Dermis microvascular lymphatic vessel endothelial cell (primary cell): ENCODE results near the gene DYNC2H1. TPM values are rescaled to one million over a fixed set of nuclear protein-coding genes. Genes with fewer than 3 reads are reported as not detected.
"Not testable (repeated sequence)": the region's sequence is repeated elsewhere in the genome, so short reads cannot be mapped to it uniquely, and the experiment has no call there.

Experiments
- DNase-seq, 2 donors: peaks; one replicate each; pipeline versions ENCODE4 v3.0.0 to v3.0.0-alpha.2; 2010; ENCODE audit warnings: low read depth in 2 of 2
- total RNA-seq: library from RNA; depleted of rRNA; stranded (reverse); fragments of >200 nt; gene quantifications from 2 replicates; pipeline ENCODE4 v1.2.1, GENCODE V29; 2014

The DYNC2H1 gene
- total RNA-seq, 1 donor from 2014 or later = 3.3 TPM

DNA sequence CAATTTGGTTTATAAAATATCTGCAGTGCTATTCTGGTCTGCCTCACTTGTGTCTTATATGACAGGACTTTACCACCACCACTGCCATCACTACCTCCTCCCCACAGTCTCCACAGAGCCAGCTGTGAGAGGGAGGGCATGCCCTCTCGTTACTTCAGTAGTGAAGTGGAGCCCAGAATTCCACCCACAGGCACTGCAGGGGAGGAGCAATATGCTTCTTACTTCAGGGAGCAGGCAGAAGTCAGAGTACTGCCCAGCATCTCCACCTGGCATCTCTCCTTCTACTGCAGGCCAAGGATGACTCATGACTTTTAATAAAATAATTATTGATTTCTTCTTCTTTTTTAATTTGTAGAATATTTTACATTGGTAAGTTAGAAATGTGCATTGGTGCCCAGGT lies 255.5 kb downstream of the DYNC2H1 start:
- no peak for DNase-seq

DNA sequence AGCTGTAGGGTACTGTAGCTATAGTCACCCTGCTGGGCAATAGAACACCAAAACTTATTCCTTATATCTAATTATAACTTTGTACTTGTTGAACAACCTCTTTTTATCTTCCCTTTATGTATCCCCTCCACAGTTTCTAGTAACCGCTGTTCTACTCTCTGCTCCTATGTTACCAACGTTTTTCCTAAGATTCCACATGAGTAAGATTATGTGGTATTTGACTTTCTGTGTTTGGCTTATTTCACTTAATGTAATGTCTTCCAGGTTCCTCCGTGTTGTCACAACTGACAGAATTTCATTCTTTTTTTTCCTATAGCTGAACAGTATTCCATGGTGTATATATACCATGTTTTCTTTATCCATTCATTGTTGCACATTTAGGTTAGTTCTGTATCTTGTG lies 258.4 kb downstream of the DYNC2H1 start:
- DNase-seq = no peak

DNA sequence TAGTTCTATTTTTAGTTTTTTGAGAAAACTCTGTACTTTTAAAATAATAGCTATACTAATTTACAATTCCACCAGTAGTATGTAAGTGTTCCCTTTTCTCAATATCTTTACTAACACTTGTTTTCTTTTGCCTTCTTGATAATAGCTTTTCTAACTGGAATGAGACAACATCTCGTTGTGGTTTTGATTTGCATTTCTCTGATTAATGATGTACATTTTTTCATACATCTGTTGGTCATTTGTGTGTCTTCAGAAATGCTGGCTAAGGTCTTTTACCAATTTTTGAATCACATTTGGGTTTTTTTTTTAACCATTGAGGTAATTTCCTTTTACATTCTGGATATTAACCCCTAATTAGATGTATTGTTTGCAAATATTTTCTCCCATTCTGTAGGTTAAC lies 258.9 kb downstream of the DYNC2H1 start:
- no peak for DNase-seq

DNA sequence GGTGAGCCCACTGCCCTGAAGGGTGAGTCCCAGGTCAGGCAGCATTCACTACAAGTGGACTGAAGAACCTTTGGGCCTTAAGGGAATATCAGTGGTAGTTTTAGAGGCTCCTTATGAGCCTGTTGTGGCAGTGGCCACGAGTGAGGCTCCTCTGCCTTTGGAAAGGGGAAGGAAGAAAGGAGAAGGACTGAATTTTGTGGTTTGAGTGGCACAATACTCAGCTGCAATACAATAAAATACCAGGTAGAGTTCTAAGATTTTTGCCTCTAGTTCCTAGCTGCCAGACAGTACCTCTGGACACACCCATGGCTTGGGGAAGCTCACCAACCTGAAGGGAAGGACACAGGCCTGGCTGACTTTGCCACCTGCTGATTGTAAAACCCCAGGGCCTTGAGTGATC lies 260.9 kb downstream of the DYNC2H1 start:
- DNase-seq = no peak

DNA sequence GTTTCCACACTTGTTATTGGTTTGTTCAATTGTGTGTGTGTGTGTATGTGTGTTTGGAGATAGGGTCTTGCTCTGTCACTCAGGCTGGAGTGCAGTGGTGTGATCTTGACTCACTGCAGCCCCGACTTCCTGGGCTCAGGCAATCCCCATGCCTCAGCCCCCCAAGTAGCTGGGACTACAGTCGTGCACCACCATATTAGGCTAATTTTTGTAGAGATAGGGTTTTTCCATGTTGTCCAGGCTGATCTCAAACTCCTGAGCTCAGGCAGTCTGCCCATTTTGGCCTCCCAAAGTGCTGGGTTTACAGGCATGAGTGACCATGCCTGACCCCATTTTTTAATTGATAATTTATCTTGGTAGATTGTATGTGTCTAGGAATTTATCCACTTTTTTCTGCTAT lies 263.7 kb downstream of the DYNC2H1 start:
- DNase-seq = no peak

DNA sequence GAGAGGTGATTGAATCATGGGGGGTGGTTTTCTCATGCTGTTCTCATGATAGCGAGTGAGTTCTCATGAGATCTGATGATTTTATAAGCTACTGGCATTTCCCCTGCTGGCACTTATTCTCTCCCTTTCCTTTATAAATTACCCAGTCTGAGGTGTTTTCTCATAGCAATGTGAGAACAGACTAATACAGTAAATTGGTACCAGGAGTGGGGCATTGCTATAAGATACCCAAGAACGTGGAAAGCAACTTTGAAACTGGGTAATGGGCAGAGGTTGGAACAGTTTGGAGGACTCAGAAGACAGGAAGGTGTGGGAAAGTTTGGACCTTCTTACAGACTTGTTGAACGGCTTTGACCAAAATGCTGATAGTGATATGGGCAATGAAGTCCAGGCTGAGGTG lies 265.0 kb downstream of the DYNC2H1 start:
- DNase-seq = not testable (repeated sequence)

DNA sequence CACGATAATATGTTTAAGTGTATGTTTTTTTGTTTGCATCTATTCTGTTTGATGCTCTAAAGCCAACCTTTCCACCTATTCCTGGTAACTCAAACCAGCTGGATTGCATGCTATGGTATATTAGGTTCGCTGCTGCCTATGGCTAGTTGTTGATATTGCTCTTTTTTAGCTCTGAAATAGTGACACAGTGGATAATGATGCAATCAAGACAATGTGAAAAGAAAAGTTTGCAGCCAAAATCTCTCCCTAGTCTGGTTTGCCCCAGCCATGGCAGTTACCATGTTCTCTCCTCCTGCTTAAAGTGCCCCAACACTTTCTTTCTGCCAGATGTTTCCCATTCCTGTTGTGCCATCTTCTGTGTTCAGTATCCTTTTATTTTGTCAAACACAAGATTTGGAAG lies 269.7 kb downstream of the DYNC2H1 start:
- DNase-seq = no peak

DNA sequence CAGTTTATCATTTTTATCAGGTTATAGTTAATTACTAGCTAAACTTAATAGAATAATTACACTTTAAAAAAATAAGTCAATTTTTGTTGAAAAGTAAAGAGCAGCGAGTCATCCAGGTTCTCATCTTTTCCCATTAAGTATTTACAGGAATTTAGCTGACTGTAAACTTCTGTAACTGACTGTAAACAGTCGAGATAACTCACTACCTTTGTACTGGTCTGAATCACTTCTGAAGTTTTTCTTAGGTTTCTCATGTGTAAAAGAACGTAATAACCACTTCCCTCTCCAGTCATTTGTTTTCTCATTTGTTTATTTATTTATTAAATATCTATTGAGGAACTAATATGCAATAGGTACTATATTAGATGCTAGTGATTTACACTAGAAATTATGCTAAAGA lies 270.8 kb downstream of the DYNC2H1 start:
- DNase-seq = no peak

DNA sequence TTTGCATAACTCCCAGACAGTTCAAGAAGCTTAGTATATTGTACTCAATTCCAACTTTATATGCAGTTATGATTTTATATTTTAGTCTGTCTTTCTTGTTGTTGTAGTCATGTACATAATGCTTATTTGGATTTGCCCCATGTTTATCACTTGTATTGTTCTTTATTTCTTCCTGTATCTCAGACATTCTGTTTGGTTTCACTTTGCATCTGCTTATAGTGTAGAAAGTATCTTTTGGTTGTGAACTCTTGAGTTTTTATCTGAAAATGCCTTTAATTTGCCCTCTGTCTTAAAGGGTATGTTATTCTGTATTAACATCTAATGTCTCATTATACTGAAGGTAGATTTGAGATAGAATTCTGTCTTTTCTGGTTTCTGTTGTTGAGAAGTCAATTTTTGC lies 275.4 kb downstream of the DYNC2H1 start:
- DNase-seq = peak in 1 of 2 donors; percentile 0

DNA sequence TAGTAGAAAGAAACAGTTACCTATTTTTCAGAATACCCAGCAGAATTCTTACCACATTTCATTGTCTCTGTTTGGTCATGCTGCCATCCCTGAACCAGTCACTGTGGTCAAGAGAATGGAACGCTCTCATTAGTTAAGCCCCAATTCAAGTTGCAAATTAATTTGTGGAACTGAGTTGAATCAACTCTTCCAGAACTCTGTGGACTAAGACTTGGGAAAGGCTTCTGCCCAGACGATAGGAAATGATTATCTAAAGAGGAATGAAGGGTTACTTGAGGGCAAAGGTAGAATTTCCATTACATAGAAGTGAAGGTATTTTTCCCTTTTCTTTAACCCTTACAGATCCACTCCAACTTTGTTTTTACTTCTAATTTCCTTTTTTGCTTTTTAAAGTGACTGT lies 286.4 kb downstream of the DYNC2H1 start:
- peak in 1 of 2 donors; percentile 40 for DNase-seq

DNA sequence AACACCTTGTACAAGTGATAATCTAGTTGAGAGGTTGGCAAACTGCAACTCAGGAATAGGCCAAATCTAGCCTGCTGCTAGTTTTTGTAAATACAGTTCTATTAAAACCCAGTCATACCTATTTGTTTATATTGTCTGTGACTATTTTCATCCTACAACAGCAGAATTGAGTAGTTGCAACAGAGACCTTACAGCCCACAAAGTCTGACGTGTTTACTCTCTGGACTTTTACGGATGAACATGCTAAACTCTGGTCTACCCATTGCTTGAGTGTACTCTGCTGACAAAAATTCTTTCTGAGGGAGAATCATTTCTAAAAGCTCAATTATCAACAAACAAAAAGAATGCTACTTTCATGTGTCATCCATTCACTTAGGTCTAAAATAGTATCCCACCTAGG lies 287.0 kb downstream of the DYNC2H1 start:
- DNase-seq = no peak

DNA sequence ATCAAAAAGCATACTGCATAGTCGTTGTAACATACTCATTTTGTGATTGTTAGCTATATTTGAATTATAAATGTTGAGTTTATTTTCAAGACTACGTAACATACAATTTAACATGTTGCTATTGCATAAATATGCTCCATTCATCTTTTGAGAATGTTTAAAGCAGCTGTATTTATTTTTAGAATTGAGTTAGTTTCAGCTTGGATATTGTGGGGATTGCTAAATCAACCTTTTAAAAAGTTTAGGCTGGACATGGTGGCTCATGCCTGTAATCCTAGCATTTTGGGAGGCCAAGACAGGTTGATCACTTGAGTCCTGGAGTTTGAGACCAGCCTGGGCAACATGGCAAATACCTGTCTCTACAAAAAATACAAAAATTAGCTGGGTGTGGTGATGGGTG lies 288.1 kb downstream of the DYNC2H1 start:
- no peak for DNase-seq

DNA sequence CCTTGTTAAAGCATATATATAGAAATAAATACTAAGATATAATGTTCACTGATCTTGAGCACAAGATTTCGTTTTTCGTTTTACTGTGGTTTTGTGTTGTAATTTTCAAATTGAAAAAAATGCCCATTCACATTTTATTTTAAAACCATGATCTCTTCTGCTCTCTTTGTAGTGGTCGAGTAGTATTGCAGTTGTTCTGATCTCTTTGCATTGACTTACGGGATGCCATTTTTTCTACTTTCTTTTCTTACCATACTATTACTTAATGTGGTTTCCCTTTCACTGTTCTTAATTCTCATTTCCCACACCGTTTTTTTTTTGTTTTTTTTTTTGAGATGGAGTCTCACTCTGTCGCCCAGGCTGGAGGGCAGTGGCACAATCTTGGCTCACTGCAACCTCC lies 289.6 kb downstream of the DYNC2H1 start:
- no peak for DNase-seq

DNA sequence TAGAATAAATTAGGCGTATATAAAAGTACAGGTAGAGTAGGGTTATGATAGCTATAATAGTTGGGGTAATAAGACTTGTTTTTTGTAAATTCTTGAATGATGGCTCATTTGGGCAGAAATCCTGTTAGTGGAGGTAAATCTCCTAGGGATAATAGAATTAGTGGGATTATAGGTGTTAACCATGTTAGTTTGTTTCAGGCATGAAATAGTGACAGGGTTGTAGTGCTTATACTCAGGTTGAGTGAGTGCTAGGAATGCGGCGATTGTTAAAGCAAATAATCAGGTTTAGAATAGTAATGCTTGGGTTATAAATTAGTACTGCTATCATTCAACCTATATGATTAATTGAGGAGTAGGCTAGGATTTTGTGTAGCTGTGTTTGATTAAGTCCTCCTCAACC lies 297.1 kb downstream of the DYNC2H1 start:
- no peak for DNase-seq

DNA sequence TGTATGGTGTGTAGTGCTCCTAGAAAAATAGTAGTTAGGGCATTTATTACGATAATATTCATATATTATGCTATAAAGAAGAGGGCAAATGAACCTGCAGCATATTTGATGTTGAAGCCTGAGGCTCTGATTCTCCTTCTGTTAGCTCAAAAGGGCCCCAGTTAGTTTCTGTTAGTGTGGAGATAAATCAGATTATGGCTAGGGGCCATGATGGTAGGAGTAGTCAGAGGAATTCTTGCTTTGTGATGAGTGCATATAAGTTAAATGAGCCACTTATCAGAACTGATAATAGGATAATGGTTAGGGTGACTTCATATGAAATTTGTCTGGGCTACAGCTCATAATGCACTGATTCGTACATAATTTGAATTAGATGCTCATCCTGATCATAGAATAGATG lies 298.4 kb downstream of the DYNC2H1 start:
- DNase-seq = no peak

DNA sequence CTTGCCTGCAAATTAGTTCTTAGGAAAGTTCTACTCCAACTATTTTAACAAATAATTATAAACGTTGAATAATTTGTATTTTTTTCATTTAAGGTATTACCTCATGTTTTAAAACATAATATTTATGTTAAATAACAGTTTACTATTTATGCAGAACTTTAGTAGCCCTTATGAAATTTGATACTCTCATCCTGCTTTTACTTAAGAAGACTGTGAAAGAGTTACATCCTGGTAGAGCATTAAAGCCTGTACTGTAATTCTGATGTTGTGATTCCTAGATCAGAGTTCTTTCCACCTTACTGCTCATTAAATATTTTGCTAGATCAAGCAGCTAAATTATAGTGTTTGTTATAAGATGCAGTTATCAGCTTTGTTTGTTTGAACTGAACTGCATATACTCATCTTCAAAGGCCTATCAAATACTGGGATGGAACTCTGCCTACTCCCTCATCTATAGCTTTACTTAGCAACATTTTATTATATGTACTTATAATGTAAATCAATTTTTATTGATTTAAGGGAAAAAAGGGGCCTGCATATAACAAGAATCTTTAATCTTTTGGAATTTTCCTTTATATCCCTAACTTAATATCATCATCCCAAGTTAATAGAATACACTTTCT lies 304.2 kb downstream of the DYNC2H1 start:
- DNase-seq = no peak

DNA sequence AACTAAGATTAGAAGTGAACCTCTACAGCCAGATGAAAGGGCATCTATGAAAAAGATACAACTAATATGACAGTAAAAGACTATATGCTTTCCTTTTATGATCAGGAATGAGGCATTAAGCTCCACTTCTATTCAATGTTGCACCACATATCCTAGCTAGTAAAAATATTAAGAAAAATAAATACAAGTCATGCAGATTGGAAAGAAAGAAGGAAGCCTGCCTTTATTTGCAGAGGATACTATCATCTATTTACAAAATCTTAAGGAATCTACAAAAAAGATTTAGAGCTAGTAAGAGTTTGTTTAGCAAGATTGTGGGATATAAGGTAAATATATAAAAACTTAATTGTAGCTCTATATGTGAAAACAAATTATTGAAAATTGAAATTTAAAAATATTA lies 308.8 kb downstream of the DYNC2H1 start:
- DNase-seq = no peak

DNA sequence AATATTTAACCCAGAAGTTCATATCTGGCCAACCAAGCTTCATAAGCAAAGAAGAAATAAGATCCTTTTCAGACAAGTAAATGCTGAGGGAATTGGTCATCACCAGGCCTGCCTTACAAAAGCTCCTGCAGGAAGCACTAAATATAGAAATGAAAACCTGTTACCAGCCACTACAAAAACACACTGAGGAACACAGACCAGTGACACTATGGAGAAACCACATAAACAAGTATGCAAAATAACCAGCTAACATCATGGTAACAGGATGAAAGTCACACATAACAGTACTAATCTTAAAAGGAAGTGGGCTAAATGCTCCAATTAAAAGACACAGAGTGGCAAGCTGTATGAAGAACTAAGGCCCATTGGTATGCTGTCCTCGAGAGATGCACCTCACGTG lies 311.4 kb downstream of the DYNC2H1 start:
- peak in 1 of 2 donors; percentile 47 for DNase-seq

DNA sequence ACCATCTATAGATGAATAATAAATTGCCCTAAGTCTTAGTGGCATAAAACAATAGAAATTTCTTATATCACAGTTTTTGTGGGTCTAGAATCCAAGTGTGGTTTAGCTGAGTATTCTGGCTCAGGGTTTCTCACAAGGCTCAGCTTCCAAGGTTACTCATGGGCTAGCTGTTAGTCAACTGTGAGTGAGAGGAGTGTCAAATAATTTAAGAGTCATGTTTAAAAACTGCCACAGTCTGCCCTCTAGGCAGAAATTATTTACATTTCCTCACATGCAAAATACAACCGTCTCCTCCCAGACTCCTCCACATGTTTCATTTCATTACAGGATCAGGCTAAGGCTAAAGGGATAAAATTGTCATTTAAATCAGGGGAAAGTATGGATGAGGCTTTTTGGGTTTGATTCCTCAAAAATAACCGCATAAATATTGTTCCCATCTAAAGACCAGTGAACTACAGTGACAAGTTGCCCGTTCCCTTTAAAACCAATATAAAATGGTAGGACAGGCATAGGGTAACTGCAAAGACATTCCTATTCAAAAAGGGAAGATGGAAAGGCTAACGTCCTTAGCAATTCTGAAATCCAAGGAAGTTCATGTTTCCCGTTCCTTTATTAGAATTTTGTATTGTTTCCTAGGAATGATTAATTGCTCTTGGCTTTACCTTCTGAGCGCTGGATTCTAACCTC lies 324.3 kb downstream of the DYNC2H1 start:
- peak in 1 of 2 donors; percentile 10 for DNase-seq

DNA sequence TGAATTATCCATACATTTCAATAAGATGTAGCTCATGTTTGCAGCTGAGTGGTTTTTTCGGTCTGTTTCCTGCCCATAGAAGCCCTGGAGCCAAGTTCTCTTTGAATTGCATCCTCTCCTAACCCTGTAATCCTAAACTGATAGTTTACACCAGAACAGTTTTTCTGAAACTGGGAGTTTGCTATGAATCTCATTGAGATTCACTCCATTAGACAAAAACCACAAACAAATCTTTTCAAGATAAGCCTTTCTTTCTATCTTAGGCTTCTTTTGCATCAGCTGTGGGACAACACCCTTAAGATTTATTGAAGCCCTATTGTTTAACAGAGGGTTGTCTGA lies 324.8 kb downstream of the DYNC2H1 start:
- DNase-seq = peak in 1 of 2 donors; percentile 62

DNA sequence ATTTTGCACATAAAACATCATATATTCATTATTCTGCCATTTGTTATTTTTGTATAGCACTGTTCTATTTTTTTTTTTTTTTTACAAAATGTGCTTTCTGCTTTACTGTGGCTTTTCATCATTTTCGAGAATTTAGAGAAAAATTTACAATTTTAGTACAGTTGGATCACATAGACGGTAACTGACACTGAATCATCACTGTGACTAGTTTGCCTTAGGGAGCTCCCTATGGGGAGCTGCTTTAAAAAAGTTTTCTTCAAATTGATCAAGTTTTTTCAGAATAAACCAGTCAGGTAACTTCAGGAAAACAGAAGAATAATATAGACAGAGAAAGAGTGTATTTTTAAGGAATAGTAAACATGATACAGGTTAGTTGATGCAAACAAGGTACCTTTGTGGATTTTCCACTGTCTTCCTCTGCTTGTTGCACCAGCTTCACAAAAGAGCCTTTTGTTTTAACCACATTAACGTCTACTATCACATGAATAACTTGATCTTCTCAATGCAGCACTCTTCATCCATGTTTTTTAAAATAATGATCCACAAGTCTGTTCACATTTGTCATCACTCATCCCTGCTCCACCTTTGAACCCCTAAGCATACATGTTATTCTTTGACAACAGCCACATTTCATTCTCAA lies 327.0 kb downstream of the DYNC2H1 start:
- DNase-seq = no peak

DNA sequence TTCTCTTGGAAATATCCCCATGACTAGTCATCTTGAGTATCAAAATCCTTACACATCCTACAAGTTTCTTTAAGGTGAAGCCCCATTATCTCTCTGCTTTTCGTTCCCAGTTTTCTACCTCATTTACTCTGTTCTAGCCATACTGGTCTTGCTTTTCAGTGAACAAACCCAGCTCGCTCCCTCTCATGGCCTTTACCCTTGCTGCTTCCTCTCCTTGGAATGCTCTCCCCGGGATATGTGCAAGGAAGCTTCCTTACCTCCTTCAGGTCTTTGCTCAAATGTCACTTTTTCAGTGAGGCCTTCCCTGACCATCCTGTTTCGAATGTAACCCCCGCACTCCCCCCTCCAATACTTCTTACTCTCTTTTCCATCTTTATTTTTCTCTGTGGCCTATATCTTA lies 331.8 kb downstream of the DYNC2H1 start:
- DNase-seq = no peak

DNA sequence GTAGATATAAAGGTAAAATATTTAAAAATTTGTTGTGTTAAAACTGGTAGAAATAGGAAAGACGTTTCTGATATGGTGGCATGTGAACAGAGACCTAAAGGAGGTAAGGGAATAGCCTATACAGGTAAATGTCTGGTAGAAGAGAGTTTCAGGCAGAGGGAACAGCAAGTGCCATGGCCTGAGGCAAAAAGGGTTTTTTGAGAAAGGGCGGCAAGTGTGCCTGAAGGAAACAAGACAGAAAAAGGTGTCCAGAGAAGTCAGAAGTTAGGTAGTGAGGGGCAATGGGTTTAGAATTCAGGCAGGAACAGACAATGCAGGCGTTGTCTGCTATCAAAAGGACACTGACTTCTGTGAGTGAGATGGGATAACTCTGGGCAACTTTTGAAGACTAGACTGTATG lies 339.7 kb downstream of the DYNC2H1 start:
- no peak for DNase-seq
